Choroid plexus epithelial cell (primary cell): ENCODE measurements around the gene UVSSA.

Experiments
- DNase-seq: peaks from one replicate; pipeline ENCODE4 v3.0.0-alpha.2; 2010; ENCODE audit warnings: low read depth
- H3K4me3 ChIP-seq: 2 replicates; pipeline ENCODE4 v1.5.1; 2011; ENCODE audit warnings: low read depth, mild to moderate bottlenecking, control low read depth, low read length, moderate library complexity
- TF ChIP-seq, protein P1 (sequence below): conservative IDR thresholded peaks from 2 replicates; pipeline ENCODE4 v1.5.1; 2011; ENCODE audit warnings: low read depth, mild to moderate bottlenecking, control low read depth, inconsistent platforms, low read length, moderate library complexity

Gene UVSSA

DNA sequence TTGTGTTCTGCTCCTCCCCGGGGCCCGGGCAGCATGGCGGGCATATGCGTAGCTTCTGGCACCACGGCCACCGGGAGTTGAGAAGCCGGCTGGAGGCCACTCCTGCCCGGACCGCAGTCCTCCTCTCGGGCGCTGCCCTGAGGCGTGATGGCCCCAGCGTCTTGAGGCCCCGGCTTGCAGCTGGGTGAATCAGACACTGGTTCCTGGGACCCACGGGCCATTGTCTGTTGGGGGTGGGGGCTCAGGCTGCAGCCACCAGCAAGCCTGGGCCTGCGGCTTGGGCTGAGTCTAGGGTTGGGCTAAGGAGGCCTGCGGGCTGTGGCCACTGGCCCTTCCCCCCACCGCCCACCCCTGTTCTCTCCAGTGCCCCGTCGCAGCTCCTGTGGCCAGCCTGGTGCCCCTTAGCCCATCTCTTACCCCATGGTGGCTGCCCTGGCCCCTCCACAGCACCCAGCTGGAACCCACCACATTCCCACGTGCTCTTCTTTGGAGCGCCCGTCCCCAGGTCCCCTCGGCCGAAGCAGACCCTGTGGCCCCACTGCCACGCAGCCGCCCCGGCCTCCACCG, 6.7 kb upstream of the UVSSA start:
- no peak for DNase-seq
- no peak overlapping the region for H3K4me3 ChIP-seq
- TF ChIP-seq, protein P1, sequence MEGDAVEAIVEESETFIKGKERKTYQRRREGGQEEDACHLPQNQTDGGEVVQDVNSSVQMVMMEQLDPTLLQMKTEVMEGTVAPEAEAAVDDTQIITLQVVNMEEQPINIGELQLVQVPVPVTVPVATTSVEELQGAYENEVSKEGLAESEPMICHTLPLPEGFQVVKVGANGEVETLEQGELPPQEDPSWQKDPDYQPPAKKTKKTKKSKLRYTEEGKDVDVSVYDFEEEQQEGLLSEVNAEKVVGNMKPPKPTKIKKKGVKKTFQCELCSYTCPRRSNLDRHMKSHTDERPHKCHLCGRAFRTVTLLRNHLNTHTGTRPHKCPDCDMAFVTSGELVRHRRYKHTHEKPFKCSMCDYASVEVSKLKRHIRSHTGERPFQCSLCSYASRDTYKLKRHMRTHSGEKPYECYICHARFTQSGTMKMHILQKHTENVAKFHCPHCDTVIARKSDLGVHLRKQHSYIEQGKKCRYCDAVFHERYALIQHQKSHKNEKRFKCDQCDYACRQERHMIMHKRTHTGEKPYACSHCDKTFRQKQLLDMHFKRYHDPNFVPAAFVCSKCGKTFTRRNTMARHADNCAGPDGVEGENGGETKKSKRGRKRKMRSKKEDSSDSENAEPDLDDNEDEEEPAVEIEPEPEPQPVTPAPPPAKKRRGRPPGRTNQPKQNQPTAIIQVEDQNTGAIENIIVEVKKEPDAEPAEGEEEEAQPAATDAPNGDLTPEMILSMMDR, result no peak

DNA sequence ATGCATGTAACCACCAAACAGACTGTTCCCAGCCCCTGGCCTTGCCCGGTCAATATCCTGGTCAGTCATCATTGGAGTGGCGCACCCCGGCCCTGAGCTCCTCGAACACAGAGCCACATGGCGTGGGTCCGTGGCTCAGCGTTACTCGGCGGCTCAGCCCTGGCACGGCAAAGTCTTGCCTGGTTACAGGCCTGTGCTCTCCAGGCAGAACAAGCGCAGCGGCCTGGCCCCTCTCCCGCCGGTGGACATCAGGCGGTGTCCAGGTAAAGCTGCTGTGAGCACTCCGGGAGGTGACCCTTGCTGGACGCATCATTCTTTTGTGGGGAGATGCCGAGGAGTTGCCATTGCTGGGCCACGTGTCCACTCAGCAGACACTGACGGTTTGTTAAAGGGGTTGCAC, 6.1 kb upstream of the UVSSA start:
- no peak overlapping the region for H3K4me3 ChIP-seq
- TF ChIP-seq, protein P1, result no peak
- DNase-seq, result no peak

DNA sequence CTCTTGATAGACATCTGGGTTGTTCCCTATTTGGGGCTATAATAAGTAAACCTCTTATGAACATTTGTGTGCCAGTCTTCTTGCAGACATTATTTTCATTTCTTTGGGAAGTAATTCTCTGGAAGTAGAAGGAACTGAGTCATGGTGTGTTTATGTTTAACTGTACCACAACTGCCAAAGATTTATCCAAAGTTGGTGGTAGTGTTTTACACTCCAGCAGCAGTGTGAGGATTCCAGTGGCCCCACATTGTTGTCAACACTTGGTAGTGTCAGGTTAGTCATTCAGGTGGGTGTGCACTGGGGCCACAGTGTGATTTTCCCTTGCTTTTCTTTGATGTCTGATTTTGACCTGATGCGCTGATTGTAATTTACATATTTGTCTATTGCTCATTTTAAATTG, 5.0 kb upstream of the UVSSA start:
- TF ChIP-seq, protein P1, result no peak
- DNase-seq, result peak; percentile 9
- H3K4me3 ChIP-seq, result no peak overlapping the region

DNA sequence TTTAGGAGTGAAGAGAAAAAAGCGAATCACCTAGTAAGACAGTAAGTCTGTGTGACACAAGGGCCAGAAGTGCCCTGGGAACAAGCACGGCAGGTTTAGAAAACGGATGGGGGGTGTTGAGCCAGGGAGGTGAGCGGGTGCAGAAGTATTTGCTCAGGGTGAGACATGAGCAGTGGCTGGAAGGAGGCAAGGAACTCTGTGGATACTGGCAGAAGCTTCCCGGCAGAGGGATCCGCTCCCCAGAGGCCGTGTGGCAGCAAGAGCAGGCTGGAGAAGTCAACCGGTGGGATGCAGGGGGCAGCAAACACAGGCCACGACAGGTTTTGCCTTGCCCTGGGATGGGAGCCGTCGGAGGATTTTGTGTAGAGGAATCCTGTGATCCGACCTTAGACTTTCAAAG, 2.3 kb upstream of the UVSSA start:
- no peak for DNase-seq
- TF ChIP-seq, protein P1, result no peak
- H3K4me3 ChIP-seq, result no peak overlapping the region

DNA sequence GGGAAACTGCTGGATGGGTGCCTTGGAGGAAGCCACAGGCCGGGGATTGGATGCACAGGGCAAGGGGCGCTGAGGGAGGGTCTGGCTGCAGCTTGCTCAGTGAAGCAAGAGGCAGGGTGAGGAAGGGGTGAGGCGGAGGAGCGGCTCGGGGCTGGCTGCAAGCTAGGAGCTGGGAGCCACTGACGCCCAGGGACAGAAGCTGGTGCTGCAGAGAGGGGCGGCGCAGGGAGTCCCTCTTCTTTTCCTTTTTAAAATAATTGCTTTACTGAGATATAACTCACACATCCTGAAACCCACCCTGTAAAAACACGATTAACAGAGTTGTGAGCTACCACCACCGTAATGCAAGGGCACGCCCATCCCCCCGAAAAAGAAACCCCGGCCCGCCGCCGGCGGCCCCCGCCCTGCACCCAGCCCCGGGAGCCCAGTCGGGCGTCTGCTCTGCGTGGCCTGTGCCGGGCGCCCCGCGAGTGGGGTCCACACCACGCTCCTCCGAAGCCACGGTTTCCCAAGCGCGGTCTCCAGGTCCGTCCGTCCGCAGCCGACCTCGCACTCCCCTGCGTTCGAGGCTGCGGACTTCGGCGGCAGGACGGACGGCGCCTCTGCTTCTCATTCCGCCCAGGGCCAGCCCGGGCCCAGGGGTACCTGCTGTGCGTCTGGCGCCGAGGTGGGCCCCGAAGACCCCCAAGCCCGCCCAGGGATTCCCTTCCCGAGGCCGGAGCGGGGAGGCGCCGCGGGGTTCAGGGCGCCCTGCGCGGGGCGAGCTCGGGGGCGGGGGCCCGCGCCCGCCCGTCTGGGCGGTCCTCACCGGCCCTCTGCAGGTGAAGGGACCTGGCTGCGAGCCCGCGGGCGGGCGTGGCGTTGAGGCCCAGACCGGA, 866 bp upstream of the UVSSA start:
- H3K4me3 ChIP-seq, result peak overlapping the region; percentile 81
- TF ChIP-seq, protein P1, result peak; percentile 58
- DNase-seq, result peak; percentile 66

DNA sequence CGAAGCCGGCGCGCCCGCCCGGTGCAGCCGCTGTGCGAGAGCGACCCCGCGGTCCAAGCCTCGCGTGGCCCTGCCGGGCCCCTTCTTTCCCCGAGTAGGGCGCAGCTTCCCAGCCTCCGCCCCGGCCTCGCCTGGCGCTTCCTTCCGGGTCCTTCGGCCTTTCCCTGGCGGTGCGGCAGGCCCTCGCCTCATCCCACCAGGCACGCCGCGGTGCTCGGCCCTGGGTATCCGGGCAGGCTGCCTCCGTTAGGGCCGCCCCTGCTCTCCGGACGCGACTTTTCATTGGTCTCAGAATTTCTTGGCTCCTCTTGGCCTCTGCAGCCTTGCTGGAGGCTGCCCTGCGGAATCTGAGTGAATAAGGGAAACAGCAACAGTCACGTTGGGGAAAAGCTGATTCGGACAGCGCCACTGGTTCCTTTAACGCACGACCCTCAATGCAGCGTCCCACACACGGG, 429 bp downstream of the UVSSA start:
- TF ChIP-seq, protein P1, result no peak
- H3K4me3 ChIP-seq, result peak overlapping the region; percentile 74

More for the DNA sequence above, 429 bp downstream of the UVSSA start:
- peak; percentile 91 for DNase-seq
